Amygdala (tissue), 56 donors: ENCODE data around the gene FCN3.

Experiments used
- DNase-seq, 56 donors: peaks; one replicate each; lab custom pipeline; 2025; lab: John Stamatoyannopoulos, UW

FCN3 gene

GRCh38 chr1:27381969-27382762 lies 7.5 kb upstream of the FCN3 start:
- DNase-seq: no peak

DNA sequence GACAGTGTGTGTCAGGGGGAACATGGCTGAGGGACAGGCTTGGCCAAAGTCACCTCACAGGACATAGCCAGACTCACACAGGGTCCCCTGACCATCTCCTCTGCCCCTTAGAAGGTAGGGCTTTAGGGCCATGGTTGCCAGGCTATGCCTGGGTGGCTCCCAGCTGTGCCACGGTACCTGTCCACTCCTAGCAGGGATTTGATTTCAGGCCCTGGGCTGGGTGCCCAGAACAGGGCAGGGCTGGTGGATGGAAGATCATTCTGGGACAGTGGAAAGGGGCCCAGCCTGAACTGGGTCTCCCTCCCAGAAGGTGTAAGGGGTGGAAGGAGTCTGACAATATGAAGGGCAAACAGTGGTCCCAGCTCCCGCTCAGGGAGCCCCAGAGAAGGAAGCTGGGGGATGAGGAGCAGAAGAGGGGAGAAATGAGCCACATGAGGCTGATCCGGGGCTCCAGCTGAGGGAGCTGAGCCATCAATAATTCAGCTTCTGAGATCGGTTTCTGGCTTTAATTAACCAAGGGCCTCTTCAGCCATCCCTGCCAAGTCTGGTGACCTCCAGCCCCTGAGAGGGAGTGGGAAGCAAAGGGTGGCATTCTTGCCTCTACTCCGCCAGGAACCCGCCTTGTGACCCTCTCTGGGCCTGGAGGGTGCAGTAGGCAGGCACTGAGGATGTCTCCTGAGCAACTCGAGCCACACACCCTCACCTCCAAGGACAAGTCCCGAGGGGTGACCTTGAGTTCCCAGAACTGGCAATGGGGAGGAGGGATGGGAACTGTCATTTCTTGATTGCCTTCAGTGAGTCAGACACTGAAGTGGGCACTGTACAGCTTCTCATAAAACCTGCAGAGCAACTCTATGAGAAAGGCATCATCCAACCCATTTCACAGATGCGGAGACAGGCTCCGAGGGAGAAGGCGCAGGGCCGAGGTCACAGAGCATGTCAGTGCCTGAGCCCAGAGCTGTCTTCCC lies 6.4 kb upstream of the FCN3 start:
- DNase-seq: no peak

GRCh38 chr1:27380224-27380623 lies 5.6 kb upstream of the FCN3 start:
- no peak for DNase-seq

GRCh38 chr1:27379564-27380122 lies 5.0 kb upstream of the FCN3 start:
- DNase-seq: no peak

DNA sequence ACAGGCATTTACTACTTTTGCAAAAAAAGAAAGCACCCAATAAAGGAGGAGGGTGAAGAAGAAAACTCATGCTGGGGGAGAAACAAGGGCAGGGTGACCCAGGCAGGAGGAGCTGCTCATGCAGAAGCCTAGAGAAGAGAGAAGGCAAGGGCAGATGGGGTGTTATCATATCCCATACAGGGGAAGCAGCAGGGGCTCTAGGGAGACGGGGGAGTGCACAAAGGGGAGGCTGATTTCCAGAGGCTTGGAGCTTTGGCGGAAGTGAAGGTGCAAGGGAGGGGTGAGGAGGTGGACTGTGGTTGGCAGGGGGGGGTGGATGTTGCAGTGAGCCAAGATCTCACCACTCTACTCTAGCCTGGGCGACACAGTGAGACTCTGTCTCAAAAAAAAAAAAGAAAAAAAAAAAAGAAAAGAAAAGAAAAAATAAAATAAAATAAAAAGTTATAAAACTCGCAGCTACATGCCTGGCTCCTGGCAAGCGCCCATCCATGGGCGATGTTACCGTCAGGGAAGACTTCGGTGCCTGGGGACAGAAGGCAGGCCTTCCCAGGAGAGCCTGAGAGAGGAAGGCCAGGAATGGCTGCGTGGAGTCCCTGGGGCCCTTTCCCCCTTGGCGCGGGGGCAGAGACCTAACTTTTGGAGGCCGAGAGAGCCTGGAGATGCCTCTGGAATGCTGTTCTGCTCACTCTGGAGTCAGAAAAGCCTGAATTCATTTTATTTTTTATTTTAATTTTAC lies 3.3 kb upstream of the FCN3 start:
- DNase-seq: no peak

DNA sequence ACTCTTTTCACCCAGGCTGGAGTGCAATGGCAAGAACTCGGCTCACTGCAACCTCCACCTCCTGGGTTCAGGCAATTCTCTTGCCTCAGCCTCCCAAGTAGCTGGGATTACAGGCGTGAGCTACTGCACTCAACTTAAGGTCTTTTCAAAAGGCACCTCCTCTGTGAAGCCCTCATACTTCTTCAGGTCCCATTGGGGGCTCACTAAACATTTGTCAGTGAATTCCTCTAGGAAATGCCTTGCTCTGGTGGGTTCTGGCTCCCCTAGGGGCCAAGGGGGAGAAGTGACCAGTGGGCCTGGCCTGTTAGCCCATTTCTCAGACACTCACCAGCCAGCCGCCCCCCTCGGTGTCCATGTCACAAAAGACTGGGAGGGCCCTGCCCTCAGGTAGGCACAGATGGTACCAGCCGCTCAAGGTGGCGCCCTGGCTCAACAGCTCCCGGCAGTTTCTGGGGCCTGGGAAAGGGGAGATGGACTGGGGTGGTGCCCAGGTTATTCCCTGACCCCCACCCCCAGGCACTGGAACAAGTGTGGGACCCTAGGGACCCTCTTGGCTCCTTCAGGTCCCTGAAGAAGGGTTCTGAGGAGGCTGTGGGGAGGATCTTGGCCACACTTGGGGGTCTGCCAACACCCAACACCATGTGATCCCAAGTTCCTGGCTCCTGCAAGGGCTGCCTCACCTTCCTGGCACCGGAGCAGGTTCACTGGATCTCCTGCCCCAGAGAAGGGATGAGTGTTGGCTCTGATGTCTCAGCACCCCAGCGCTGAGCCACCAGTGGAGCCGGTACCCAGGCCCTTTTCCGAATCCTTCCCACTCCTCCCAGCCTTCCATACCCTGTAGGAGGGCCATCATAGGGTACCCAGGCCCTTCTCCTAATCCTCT lies 1.6 kb downstream of the FCN3 start:
- no peak for DNase-seq

DNA sequence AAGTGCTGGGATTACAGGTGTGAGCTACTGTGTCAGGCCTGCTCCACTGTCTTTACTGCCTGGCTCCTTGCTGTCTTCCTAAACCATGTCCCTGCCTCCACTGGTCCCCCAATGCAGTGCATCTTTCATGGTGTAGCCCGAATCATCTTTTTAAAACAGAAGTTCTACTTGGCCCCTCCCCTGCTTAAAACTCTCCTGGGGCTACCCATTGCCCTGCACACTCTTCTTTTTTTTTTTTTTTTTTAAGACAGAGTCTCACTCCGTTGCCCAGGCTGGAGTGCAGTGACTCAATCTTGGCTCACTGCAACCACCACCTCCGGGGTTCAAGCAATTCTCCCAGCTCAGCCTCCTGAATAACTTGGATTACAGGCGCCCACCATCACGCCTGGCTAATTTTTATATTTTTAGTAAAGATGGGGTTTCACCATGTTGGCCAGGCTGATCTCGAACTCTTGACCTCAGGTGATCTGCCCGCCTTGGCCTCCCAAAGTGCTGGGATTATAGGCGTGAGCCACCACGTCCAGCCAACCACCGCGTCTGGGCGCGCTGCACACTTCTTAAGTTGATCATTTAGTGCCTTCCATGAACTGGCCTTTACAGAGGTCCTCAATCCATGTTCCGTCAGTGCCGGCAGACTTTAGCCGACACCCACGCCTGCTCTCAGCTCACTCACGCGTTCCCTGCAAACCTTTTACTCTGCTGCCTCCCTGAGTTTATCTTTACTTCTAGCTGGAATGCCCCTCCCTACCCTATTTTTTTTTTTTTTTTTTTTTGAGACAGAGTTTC lies 2.4 kb downstream of the FCN3 start:
- DNase-seq: no peak

DNA sequence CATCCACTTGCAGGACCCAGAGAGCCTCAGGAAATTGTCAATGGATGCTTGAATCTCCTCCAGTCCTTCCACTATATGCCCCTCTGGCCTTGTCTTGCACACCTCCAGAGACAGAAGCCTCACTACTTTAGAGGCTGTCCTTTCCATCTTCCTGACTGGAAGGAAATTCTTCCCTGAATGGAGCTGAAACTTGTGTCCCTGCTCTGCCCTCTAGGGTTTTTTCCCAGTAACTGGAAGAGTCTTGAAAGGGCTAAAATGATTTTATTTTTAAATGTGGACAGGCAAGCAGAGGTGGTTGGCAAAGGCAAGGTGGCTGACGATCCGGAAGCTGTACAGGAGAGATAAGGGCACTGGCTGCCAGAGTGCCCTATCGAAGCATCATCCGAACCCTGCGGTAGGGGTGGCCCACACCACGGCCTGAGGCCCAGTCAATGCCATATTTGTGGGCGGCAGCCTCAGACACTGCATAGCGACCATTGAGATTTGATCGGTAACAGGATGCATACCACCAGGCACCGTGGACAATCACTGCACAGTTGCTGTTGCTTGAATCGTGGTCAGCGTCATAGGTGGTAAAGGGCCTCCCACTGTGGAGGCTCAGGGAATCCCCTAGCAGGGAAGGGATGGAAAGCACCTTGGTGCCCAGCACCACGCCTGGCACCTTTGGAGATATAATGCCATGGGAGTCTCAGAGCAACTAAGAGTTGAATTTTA lies 5.6 kb downstream of the FCN3 start:
- DNase-seq: no peak

- no peak for DNase-seq
Observed at GRCh38 chr1:27367160-27367650, 7.4 kb downstream of the FCN3 start.

DNA sequence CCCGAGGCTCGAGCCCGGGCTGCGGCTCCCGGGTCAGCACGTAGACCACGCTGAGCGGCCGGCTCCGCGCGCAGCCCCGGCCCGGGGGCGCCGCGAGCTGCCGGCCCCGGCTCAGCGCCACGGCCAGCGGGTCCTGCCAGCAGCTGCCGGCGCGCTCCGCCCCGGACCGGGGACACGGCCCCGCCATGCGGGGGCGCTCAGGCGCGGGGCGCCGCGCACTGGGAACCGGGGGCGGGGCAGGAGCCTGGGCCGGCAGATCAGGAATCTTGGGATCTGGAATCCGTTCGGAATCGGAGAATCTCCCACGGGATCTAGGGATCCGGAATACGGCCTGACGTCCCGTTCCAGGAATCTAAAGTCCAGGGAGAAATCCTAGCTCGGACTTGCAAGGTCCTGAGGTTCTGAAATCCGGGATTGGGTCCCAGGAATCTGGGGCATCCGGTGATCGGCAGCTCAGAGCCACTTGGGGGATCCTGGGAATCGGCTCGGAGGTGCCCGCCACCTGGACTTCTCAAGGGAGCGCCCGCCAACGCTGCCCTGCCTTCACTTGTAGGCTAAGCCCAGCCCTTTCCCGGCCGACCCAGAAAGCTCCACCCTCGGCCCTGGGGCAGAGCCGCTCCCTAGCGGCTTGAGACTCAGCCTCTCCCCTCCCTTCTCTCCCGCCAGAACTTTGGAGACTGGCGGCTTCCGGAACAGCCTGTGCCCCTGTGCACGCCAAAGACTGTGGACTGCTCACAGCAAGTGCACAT lies 8.0 kb downstream of the FCN3 start, which contains the start of gene MAP3K6:
MAP3K6 (minus strand) TSS at position 551 of the 749 bp plus-strand sequence; CDS start at position 187, 364 bp downstream.
- DNase-seq: peak in 34 of 56 donors; percentile 11 to 63 (median 40)

DNA sequence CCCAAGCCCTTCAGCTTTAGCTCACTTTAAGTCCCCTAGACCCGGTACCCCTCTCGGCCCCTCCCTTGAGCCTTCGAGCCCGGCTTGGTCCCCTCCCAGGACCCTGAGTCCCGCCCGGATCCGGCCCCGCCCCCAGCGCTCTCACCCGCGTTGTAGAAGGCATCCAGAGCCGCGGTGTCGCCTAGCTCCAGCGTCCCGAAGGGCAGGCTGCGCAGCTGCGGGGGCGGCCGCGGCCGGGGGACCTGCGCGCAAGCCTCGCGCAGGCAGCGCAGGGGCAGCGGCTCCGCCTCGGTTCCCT lies 8.6 kb downstream of the FCN3 start:
- DNase-seq: peak in 28 of 56 donors; percentile 16 to 69 (median 44)

DNA sequence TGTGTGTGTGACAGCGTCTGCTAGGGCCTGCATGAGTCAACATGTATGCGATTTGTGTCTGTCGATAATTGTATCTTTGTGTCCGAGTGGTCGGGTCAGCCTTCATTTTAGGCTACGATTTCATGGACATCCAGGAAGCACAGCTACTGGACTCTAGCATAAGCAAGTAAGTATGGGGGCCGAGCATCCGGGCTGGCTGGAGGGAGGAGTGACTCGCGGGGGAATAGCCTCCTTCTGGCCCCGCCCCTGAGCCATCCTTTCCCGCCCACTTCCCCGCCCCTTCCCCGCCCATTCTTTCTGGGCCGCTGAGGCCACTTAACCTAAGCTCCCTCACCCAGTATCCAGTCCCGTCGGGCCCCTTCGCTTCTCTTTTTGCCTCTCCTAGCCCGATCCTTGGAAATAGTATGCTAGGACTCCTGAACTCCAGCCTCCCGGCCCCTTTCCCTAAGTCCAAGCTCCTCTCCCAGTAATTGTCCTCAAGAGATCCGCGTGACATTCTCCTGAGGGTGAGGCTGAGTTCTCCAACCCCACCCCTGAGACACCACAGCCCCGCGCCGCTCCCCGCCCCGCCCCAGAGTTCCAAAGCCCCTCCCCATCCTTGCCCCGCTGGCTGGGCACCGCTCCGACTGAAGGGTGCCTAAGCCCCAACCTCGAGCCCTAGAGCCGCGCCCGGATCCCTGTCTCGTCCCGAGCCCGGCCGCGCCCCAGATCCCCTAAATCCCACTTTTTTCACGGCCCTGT lies 9.1 kb downstream of the FCN3 start:
- DNase-seq: peak; percentile 12 to 84 (median 66)

DNA sequence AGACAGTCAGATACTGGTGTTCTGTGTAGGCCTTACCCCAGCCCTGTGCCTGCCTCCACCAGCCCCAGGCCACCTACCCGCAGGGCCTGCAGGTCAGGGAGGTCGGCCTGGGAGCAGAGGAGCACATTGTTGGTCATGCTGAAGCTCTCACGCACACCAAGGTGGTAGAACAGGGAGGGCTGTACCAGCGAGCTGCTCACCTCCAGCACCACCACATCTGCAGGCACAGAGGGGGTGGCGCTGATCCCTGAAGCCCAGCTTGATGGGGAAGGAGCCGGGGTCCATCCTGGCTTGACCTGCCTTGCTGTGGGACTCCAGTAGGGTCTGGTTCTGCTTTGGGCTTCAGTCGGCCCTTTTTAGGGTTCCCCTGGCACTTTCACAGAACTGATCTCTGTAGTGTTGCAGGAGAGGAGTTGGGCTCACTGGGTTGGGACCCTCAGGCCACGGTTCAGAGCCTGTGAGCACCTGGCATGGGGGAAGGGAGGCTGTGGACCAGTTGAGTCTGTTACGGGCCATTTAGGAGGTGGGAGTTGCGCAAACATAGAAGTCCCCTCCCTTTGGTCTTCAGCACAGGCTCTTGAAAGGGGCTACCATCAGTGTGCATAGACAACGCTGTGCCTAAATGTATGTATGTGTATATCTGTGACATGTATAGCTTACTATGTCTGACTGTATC lies 9.8 kb downstream of the FCN3 start:
- DNase-seq: no peak

DNA sequence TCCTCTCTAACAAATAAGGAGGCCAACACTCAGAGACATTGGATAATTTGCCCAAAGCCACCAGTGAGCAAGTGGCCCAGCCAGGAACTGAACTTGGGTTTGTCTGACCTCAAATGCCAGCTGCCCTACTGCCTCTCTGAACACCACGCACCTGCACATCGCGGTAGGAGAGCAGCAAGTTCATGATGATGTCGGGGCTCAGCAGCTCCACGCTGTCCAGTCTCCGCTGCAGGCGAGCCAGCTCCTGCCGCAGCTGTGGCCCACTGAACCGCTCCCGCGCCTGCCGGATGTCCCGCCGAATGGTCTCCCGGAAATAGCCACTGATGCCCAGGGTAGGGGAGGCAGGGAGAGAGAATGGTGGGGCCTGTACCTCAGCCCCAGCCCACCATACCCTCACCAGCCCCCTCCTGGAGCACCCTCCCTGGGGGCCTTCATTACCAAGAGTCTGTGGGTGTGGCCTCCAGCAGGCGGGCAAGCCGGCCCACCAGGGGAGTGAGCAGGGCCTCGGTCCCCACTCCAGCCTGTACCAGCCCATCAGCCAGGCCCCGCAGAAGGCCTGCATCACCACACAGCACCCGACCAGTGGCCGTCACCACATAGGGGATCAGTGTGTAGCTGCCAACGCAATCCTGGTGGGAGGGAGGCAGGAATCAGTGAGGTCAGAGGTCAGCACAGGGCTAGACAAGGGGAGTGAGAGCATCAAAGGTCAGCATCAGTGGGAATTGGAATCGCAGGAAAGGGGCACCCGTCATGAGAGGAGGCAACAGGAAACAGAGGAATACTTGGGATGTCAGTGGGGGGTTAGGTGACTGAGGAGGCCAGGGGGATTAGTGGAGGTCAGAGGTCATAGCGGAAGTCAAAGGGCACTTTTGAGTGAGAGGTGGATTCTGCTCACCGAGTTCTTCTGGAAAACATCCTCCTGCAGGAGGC lies 10.6 kb downstream of the FCN3 start:
- no peak for DNase-seq

- DNase-seq: no peak
Observed at GRCh38 chr1:27361553-27361952, 13.1 kb downstream of the FCN3 start.
